ENCODE measurements around the gene PROCR.

GRCh38 chr20:35166242-35166830, 5.5 kb upstream of the PROCR start:
- TF ChIP-seq POLR2AphosphoS5 (IDR thresholded peaks at IDR 0.05) (peak in 3 of 4 donors; percentile 15 to 39 (median 22)), POLR2A (IDR thresholded peaks at IDR 0.05) (no peak), CTCF (IDR thresholded peaks at IDR 0.05) (no peak), EP300 (IDR thresholded peaks at IDR 0.05) (no peak)

Data from sigmoid colon (tissue), 4 donors.